Trophoblast cell (in vitro differentiated cells and primary cell): ENCODE results near the gene ANO2.

ENCODE experiments used
- DNase-seq, 2 donors: peaks; one replicate each; pipeline ENCODE4 v3.0.0-alpha.2; 2016
- H2AFZ ChIP-seq: 2 replicates; pipeline ENCODE4 v1.6.1; 2013; ENCODE audit warnings: low read length, moderate library complexity, mild to moderate bottlenecking; ENCODE audit not compliant: insufficient read depth, poor library complexity
- H2AK5ac ChIP-seq: 2 replicates; pipeline ENCODE4 v1.6.1; 2013; ENCODE audit warnings: mild to moderate bottlenecking, low read length
- H2BK120ac ChIP-seq: 2 replicates; pipeline ENCODE4 v1.6.1; 2013; ENCODE audit warnings: low read length, mild to moderate bottlenecking, moderate library complexity; ENCODE audit not compliant: insufficient read depth, poor library complexity
- H2BK12ac ChIP-seq: 2 replicates; pipeline ENCODE4 v1.6.1; 2013; ENCODE audit warnings: mild to moderate bottlenecking, low read length, moderate library complexity
- H2BK5ac ChIP-seq: 2 replicates; pipeline ENCODE4 v1.6.1; 2013; ENCODE audit warnings: low read length, low read depth, moderate library complexity, mild to moderate bottlenecking; ENCODE audit not compliant: poor library complexity
- H3K14ac ChIP-seq: 2 replicates; pipeline ENCODE4 v1.6.1; 2013; ENCODE audit warnings: mild to moderate bottlenecking, low read length
- H3K18ac ChIP-seq: 2 replicates; pipeline ENCODE4 v1.6.1; 2013; ENCODE audit warnings: mild to moderate bottlenecking, low read length
- H3K23ac ChIP-seq: 2 replicates; pipeline ENCODE4 v1.6.1; 2013; ENCODE audit warnings: low read length
- H3K27ac ChIP-seq: 2 replicates; pipeline ENCODE4 v1.5.1; 2013; ENCODE audit warnings: low read depth, mild to moderate bottlenecking, inconsistent platforms, low read length, moderate library complexity
- H3K27me3 ChIP-seq: 2 replicates; pipeline ENCODE4 v1.6.1; 2013; ENCODE audit warnings: inconsistent platforms, mild to moderate bottlenecking, low read length, moderate library complexity; ENCODE audit not compliant: insufficient read depth
- H3K36me3 ChIP-seq, 2 experiments: 1 replicate in 1 of 2; 2 replicates in 1 of 2; pipeline ENCODE4 v1.6.1; 2013; ENCODE audit warnings: low read length in 2 of 2, mild to moderate bottlenecking in 2 of 2, moderate library complexity in 1 of 2; ENCODE audit not compliant: insufficient read depth in 2 of 2, control insufficient read depth in 1 of 2
- H3K4ac ChIP-seq: 2 replicates; pipeline ENCODE4 v1.6.1; 2013; ENCODE audit warnings: low read depth, mild to moderate bottlenecking, low read length, moderate library complexity
- H3K4me1 ChIP-seq, 2 experiments: 1 replicate in 1 of 2; 2 replicates in 1 of 2; pipeline ENCODE4 v1.6.1; 2013; ENCODE audit warnings: low read length in 2 of 2, mild to moderate bottlenecking in 2 of 2, moderate library complexity in 1 of 2; ENCODE audit not compliant: insufficient read depth in 2 of 2, control insufficient read depth in 1 of 2
- H3K4me2 ChIP-seq: 2 replicates; pipeline ENCODE4 v1.6.1; 2013; ENCODE audit warnings: inconsistent platforms, mild to moderate bottlenecking, low read length, moderate library complexity
- H3K4me3 ChIP-seq: 2 replicates; pipeline ENCODE4 v1.5.1; 2013; ENCODE audit warnings: mild to moderate bottlenecking, low read depth, low read length, inconsistent platforms
- H3K79me1 ChIP-seq: one replicate; pipeline ENCODE4 v1.6.1; 2013; ENCODE audit warnings: low read length
- H3K79me2 ChIP-seq: 2 replicates; pipeline ENCODE4 v1.6.1; 2013; ENCODE audit warnings: low read length, mild to moderate bottlenecking; ENCODE audit not compliant: control insufficient read depth, insufficient read depth, poor library complexity
- H3K9ac ChIP-seq: 2 replicates; pipeline ENCODE4 v1.6.1; 2013; ENCODE audit warnings: mild to moderate bottlenecking, low read length
- H3K9me3 ChIP-seq: 2 replicates; pipeline ENCODE4 v1.6.1; 2013; ENCODE audit warnings: low read depth, mild to moderate bottlenecking, control low read depth, inconsistent platforms, low read length; ENCODE audit not compliant: insufficient read depth
- H4K12ac ChIP-seq: 2 replicates; pipeline ENCODE4 v1.6.1; 2013; ENCODE audit warnings: low read depth, mild to moderate bottlenecking, low read length, moderate library complexity
- H4K8ac ChIP-seq: 2 replicates; pipeline ENCODE4 v1.6.1; 2013; ENCODE audit warnings: low read depth, mild to moderate bottlenecking, low read length, moderate library complexity
- H4K91ac ChIP-seq: one replicate; pipeline ENCODE4 v1.6.1; 2013; ENCODE audit warnings: low read depth, mild to moderate bottlenecking, low read length, moderate library complexity
- WGBS: extraction: QIAGEN DNeasy Blood & Tissue Kit; methylation state at CpG from one replicate; pipeline ENCODE4 v1.1.7; 2013; ENCODE audit warnings: missing lambda C conversion rate; ENCODE audit not compliant: insufficient read length, insufficient coverage; ENCODE audit errors: extremely low coverage; 5-methylcytosine and 5-hydroxymethylcytosine counted together

The ANO2 gene

GRCh38 chr12:5706247-5706646, 238.8 kb downstream of the ANO2 start:
- Histone ChIP-seq H3K27me3 (no peaks in the 10 kb centered on the region), H3K79me2 (no peaks in the 10 kb centered on the region), H4K12ac (no peak overlapping the region), H3K4ac (no peak overlapping the region), H2BK120ac (no peak overlapping the region), H3K9me3 (no peaks in the 10 kb centered on the region), H2BK5ac (no peak overlapping the region), H3K4me1 (no peaks in the 10 kb centered on the region), H4K91ac (no peak overlapping the region), H3K79me1 (no peaks in the 10 kb centered on the region), H3K36me3 (no peaks in the 10 kb centered on the region), H3K14ac (no peak overlapping the region), H4K8ac (no peak overlapping the region), H3K4me2 (no peak overlapping the region), H3K27ac (no peak overlapping the region), H2AFZ (no peak overlapping the region), H2BK12ac (no peak overlapping the region), H3K4me3 (no peak overlapping the region), H2AK5ac (no peak overlapping the region), H3K18ac (no peak overlapping the region), H3K23ac (no peak overlapping the region), H3K9ac (peak overlapping the region; percentile 28)
- peak; percentile 33 to 64 for DNase-seq
- WGBS, result no CpG with 5 or more reads among the region's 4 CpGs

- Histone ChIP-seq H3K9ac (no peak overlapping the region), H4K8ac (no peak overlapping the region), H3K9me3 (no peaks in the 10 kb centered on the region), H3K14ac (no peak overlapping the region), H4K91ac (no peak overlapping the region), H3K79me1 (no peaks in the 10 kb centered on the region), H3K36me3 (no peaks in the 10 kb centered on the region), H3K18ac (no peak overlapping the region), H3K27me3 (no peaks in the 10 kb centered on the region), H3K4me3 (no peak overlapping the region), H2BK12ac (no peak overlapping the region), H3K4ac (no peak overlapping the region), H2BK5ac (no peak overlapping the region), H4K12ac (no peak overlapping the region), H3K4me1 (no peaks in the 10 kb centered on the region), H2BK120ac (no peak overlapping the region), H2AK5ac (no peak overlapping the region), H3K79me2 (no peaks in the 10 kb centered on the region), H3K4me2 (no peak overlapping the region), H2AFZ (no peak overlapping the region), H3K23ac (no peak overlapping the region), H3K27ac (no peak overlapping the region)
- no peak for DNase-seq
- 100% methylated on average over 2 of the region's 9 CpGs for WGBS
Measured at GRCh38 chr12:5705791-5706190, 239.3 kb downstream of the ANO2 start.

- H4K8ac ChIP-seq, result no peak overlapping the region
- H3K79me2 ChIP-seq, result no peaks in the 10 kb centered on the region
- no peak overlapping the region for H3K9ac ChIP-seq
- no peaks in the 10 kb centered on the region for H3K27me3 ChIP-seq
- H3K18ac ChIP-seq, result no peak overlapping the region
- no peak overlapping the region for H3K4me2 ChIP-seq
- no peak overlapping the region for H3K27ac ChIP-seq
- H4K91ac ChIP-seq, result no peak overlapping the region
- no peak overlapping the region for H3K4ac ChIP-seq
- no peak overlapping the region for H2AFZ ChIP-seq
- DNase-seq, result peak in 1 of 2 donors; percentile 25
- peaks cover 4% of the 10 kb centered on the region for H3K9me3 ChIP-seq
- H3K79me1 ChIP-seq, result no peaks in the 10 kb centered on the region
- peaks cover 0 to 2% of the 10 kb centered on the region in 2 experiments for H3K36me3 ChIP-seq
- no peak overlapping the region for H2BK5ac ChIP-seq
- no peak overlapping the region for H3K4me3 ChIP-seq
- H3K23ac ChIP-seq, result no peak overlapping the region
- H2BK120ac ChIP-seq, result no peak overlapping the region
- no CpG with 5 or more reads among the region's 6 CpGs for WGBS
- no peak overlapping the region for H4K12ac ChIP-seq
- H2BK12ac ChIP-seq, result no peak overlapping the region
- H3K14ac ChIP-seq, result no peak overlapping the region
- H2AK5ac ChIP-seq, result no peak overlapping the region
- H3K4me1 ChIP-seq, result no peaks in the 10 kb centered on the region
Measured at GRCh38 chr12:5694759-5695409, 250.2 kb downstream of the ANO2 start.

- H3K4ac ChIP-seq, result no peak overlapping the region
- no peak overlapping the region for H3K27ac ChIP-seq
- H3K18ac ChIP-seq, result no peak overlapping the region
- H2BK120ac ChIP-seq, result no peak overlapping the region
- H3K4me1 ChIP-seq, result no peaks in the 10 kb centered on the region
- DNase-seq, result no peak
- H3K14ac ChIP-seq, result no peak overlapping the region
- no peak overlapping the region for H2AFZ ChIP-seq
- peaks cover 3% of the 10 kb centered on the region for H3K9me3 ChIP-seq
- no peak overlapping the region for H3K4me3 ChIP-seq
- no peaks in the 10 kb centered on the region for H3K27me3 ChIP-seq
- no peaks in the 10 kb centered on the region for H3K79me2 ChIP-seq
- no peak overlapping the region for H2AK5ac ChIP-seq
- no peak overlapping the region for H3K9ac ChIP-seq
- H2BK5ac ChIP-seq, result no peak overlapping the region
- WGBS, result no CpG with 5 or more reads among the region's 7 CpGs
- no peaks in the 10 kb centered on the region for H3K79me1 ChIP-seq
- H4K12ac ChIP-seq, result no peak overlapping the region
- no peak overlapping the region for H3K4me2 ChIP-seq
- no peak overlapping the region for H2BK12ac ChIP-seq
- peaks cover 0 to 2% of the 10 kb centered on the region in 2 experiments for H3K36me3 ChIP-seq
- H4K8ac ChIP-seq, result no peak overlapping the region
- H4K91ac ChIP-seq, result no peak overlapping the region
- H3K23ac ChIP-seq, result no peak overlapping the region
Measured at GRCh38 chr12:5692850-5693249, 252.2 kb downstream of the ANO2 start.
